Neural progenitor cell (in vitro differentiated cells): ENCODE results near the gene MACIR. TPM values are rescaled to one million over a fixed set of nuclear protein-coding genes. Genes with fewer than 3 reads are reported as not detected.

Experiments used
- DNase-seq: peaks from one replicate; pipeline ENCODE4 v3.0.0-alpha.2; 2016; ENCODE audit warnings: low spot score
- H2AFZ ChIP-seq: fragments of 200-600 bp; sonication (generic); replicated peaks from 2 replicates; pipeline ENCODE4 v1.6.1; 2016; ENCODE audit warnings: antibody characterized with exemption
- H3F3A ChIP-seq: fragments of 200-600 bp; sonication (generic); 2 replicates; pipeline ENCODE4 v1.6.1; 2016; ENCODE audit warnings: antibody characterized with exemption, low read depth
- H3K27ac ChIP-seq: fragments of 200-600 bp; sonication (generic); 2 replicates; pipeline ENCODE4 v1.5.1; 2016; ENCODE audit warnings: mild to moderate bottlenecking
- H3K27me3 ChIP-seq: fragments of 200-600 bp; sonication (generic); 2 replicates; pipeline ENCODE4 v1.6.1; 2016; ENCODE audit warnings: mild to moderate bottlenecking, moderate library complexity
- H3K36me3 ChIP-seq: fragments of 200-600 bp; sonication (generic); 2 replicates; pipeline ENCODE4 v1.5.1; 2016
- H3K4me1 ChIP-seq: fragments of 200-600 bp; sonication (generic); 2 replicates; pipeline ENCODE4 v1.6.1; 2016; ENCODE audit warnings: mixed run types
- H3K4me2 ChIP-seq: fragments of 200-600 bp; sonication (generic); 2 replicates; pipeline ENCODE4 v1.6.1; 2016
- H3K4me3 ChIP-seq: fragments of 200-600 bp; sonication (generic); 2 replicates; pipeline ENCODE4 v1.5.1; 2016
- H3K79me2 ChIP-seq: fragments of 200-600 bp; sonication (generic); 2 replicates; pipeline ENCODE4 v1.6.1; 2016; ENCODE audit warnings: low read depth
- H3K9ac ChIP-seq: fragments of 200-600 bp; sonication (generic); 2 replicates; pipeline ENCODE4 v1.6.1; 2016
- H3K9me3 ChIP-seq: fragments of 200-600 bp; sonication (generic); 2 replicates; pipeline ENCODE4 v1.5.1; 2016; ENCODE audit warnings: low read depth
- H4K20me1 ChIP-seq: fragments of 200-600 bp; sonication (generic); 2 replicates; pipeline ENCODE4 v1.6.1; 2016; ENCODE audit warnings: low read depth
- H3K27ac Mint-ChIP-seq: 3 replicates; pipeline ENCODE4 v1.8.0; 2021; ENCODE audit warnings: mixed read lengths
- H3K27me3 Mint-ChIP-seq: 2 replicates; pipeline ENCODE4 v1.8.0; 2022; ENCODE audit warnings: low read depth, mild to moderate bottlenecking, inconsistent platforms, moderate library complexity, mixed read lengths; ENCODE audit not compliant: insufficient read depth
- H3K36me3 Mint-ChIP-seq: 3 replicates; pipeline ENCODE4 v1.8.0; 2021; ENCODE audit warnings: mixed read lengths
- H3K4me1 Mint-ChIP-seq: 3 replicates; pipeline ENCODE4 v1.8.0; 2021; ENCODE audit warnings: mixed read lengths
- H3K4me3 Mint-ChIP-seq: 3 replicates; pipeline ENCODE4 v1.8.0; 2021; ENCODE audit warnings: mild to moderate bottlenecking, moderate library complexity, mixed read lengths
- H3K9me3 Mint-ChIP-seq: 3 replicates; pipeline ENCODE4 v1.8.0; 2020; ENCODE audit warnings: mixed read lengths
- EZH2 ChIP-seq: fragments of 200-600 bp; sonication (generic); IDR thresholded peaks from 2 replicates; pipeline ENCODE4 v1.6.1; 2017; ENCODE audit warnings: antibody characterized with exemption, mild to moderate bottlenecking, moderate library complexity
- EZH2phosphoT487 ChIP-seq: fragments of 200-600 bp; sonication (generic); IDR thresholded peaks from 2 replicates; pipeline ENCODE4 v1.6.1; 2017; ENCODE audit warnings: antibody characterized with exemption
- total RNA-seq: library from RNA; depleted of rRNA; stranded (reverse); fragments of >200 nt; gene quantifications from 2 replicates; pipeline ENCODE4 v1.2.3, GENCODE V29; 2015; ENCODE audit warnings: low replicate concordance
- TF ChIP-seq, protein P1 (sequence below): fragments of 200-600 bp; sonication (generic); IDR thresholded peaks from 2 replicates; pipeline ENCODE4 v1.5.1; 2017; ENCODE audit warnings: antibody characterized with exemption, mild to moderate bottlenecking

Gene MACIR
- total RNA-seq, 1 donor from 2014 or later, result 26.3 TPM

DNA sequence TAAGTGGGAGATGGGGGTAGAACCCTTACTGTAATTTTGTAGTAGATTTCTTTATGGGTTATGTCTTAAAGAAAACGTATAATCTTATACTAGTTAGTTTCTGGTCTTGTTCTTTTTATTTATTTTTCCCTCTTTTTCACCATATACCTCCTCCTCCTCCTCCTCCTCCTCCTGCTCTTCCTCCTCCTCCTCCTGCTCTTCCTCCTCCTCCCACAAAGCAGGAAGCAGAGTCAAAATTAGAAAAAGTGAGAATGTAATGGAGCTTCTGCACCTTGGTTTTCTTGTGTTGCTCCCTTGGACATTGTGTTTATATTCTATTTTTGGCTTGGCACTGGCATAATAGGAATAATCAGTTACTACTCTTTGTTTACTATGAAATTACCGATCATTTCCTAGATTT, 4.5 kb downstream of the MACIR start:
- Histone ChIP-seq H3F3A (no peaks in the 10 kb centered on the region), H3K79me2 (peaks cover 79% of the 10 kb centered on the region), H4K20me1 (peaks cover 59% of the 10 kb centered on the region), H3K27me3 (no peaks in the 10 kb centered on the region), H3K9me3 (no peaks in the 10 kb centered on the region), H2AFZ (no peak overlapping the region), H3K4me1 (peaks cover 27% of the 10 kb centered on the region), H3K9ac (no peak overlapping the region), H3K36me3 (no peaks in the 10 kb centered on the region), H3K4me2 (no peak overlapping the region), H3K27ac (no peak overlapping the region), H3K4me3 (no peak overlapping the region)
- no peak overlapping the region for H3K4me3 Mint-ChIP-seq
- H3K27ac Mint-ChIP-seq, result no peak overlapping the region
- H3K27me3 Mint-ChIP-seq, result peaks cover 2% of the 10 kb centered on the region
- peaks cover 11% of the 10 kb centered on the region for H3K36me3 Mint-ChIP-seq
- no peak for DNase-seq
- TF ChIP-seq, protein P1, sequence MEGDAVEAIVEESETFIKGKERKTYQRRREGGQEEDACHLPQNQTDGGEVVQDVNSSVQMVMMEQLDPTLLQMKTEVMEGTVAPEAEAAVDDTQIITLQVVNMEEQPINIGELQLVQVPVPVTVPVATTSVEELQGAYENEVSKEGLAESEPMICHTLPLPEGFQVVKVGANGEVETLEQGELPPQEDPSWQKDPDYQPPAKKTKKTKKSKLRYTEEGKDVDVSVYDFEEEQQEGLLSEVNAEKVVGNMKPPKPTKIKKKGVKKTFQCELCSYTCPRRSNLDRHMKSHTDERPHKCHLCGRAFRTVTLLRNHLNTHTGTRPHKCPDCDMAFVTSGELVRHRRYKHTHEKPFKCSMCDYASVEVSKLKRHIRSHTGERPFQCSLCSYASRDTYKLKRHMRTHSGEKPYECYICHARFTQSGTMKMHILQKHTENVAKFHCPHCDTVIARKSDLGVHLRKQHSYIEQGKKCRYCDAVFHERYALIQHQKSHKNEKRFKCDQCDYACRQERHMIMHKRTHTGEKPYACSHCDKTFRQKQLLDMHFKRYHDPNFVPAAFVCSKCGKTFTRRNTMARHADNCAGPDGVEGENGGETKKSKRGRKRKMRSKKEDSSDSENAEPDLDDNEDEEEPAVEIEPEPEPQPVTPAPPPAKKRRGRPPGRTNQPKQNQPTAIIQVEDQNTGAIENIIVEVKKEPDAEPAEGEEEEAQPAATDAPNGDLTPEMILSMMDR, result no peak
- TF ChIP-seq EZH2, result no peak
- TF ChIP-seq EZH2phosphoT487, result no peak
- peaks cover 4% of the 10 kb centered on the region for H3K9me3 Mint-ChIP-seq
- H3K4me1 Mint-ChIP-seq, result peaks cover 25% of the 10 kb centered on the region

DNA sequence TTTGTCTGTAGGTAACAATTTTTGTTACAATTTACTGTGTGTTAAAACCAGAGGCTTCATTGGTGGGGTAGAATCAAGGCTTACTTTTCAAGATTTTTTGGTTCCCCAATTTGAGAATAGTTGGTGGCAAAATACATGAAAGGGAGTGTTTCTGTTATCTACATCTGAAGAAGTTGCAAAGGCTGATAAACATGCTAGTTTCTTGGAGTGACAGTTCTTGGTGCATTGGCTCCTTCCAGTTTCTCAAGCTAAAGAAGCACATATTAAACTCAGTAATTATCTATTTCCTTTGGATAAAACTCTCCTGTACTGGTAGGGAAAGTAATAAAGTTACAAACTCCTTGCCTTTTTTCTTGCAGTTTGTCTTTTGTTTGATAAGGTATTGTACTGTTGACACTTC, 5.9 kb downstream of the MACIR start:
- Histone ChIP-seq H3F3A (no peaks in the 10 kb centered on the region), H3K79me2 (peaks cover 92% of the 10 kb centered on the region), H3K36me3 (no peaks in the 10 kb centered on the region), H3K4me3 (no peak overlapping the region), H3K9ac (no peak overlapping the region), H3K27ac (no peak overlapping the region), H2AFZ (no peak overlapping the region), H3K27me3 (no peaks in the 10 kb centered on the region), H3K9me3 (no peaks in the 10 kb centered on the region), H3K4me1 (peaks cover 27% of the 10 kb centered on the region), H4K20me1 (peaks cover 59% of the 10 kb centered on the region), H3K4me2 (no peak overlapping the region)
- Mint-ChIP-seq H3K9me3 (peaks cover 4% of the 10 kb centered on the region), H3K36me3 (peaks cover 12% of the 10 kb centered on the region), H3K4me1 (peaks cover 23% of the 10 kb centered on the region), H3K27me3 (no peaks in the 10 kb centered on the region), H3K4me3 (no peak overlapping the region), H3K27ac (no peak overlapping the region)
- TF ChIP-seq, protein P1, result no peak
- TF ChIP-seq EZH2phosphoT487, result no peak
- no peak for TF ChIP-seq EZH2
- no peak for DNase-seq

DNA sequence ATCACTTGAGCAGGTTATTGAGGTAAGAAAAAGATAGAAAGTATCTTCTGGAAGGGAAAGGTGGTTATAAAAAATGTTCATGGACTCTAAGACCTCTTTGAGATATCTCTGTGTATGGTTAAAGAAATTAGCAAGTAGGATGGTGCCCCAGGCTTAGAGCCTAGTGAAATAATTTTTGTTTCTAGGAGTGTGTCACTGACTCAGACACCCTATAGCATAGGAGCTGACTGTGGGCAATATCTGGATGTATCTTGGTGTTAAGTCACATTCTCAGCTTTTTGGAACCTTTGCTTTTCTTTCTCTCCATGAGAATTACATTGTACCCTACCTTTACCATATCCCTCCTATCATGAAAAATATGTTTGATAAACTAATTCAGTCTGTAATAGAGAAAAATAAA, 12.0 kb downstream of the MACIR start:
- no peak overlapping the region for H3K4me3 ChIP-seq
- H3K36me3 Mint-ChIP-seq, result peaks cover 23% of the 10 kb centered on the region
- H3F3A ChIP-seq, result no peaks in the 10 kb centered on the region
- TF ChIP-seq EZH2, result no peak
- TF ChIP-seq EZH2phosphoT487, result no peak
- TF ChIP-seq, protein P1, result no peak
- no peak overlapping the region for H3K27ac ChIP-seq
- H3K9me3 ChIP-seq, result no peaks in the 10 kb centered on the region
- H3K4me1 ChIP-seq, result no peaks in the 10 kb centered on the region
- DNase-seq, result no peak
- H3K27me3 Mint-ChIP-seq, result no peaks in the 10 kb centered on the region
- no peak overlapping the region for H3K9ac ChIP-seq
- H3K27ac Mint-ChIP-seq, result no peak overlapping the region
- no peak overlapping the region for H3K4me2 ChIP-seq
- H3K4me1 Mint-ChIP-seq, result peaks cover 3% of the 10 kb centered on the region
- peaks cover 90% of the 10 kb centered on the region for H3K79me2 ChIP-seq
- no peaks in the 10 kb centered on the region for H3K27me3 ChIP-seq
- no peak overlapping the region for H3K4me3 Mint-ChIP-seq
- no peaks in the 10 kb centered on the region for H3K9me3 Mint-ChIP-seq
- no peak overlapping the region for H2AFZ ChIP-seq
- H4K20me1 ChIP-seq, result peaks cover 18% of the 10 kb centered on the region
- H3K36me3 ChIP-seq, result no peaks in the 10 kb centered on the region
